H1 (cell line): Measurements from ENCODE around the gene NXPH4. TPM values are rescaled to one million over a fixed set of nuclear protein-coding genes. Genes with fewer than 3 reads are reported as not detected.

ENCODE experiments used
- SAP30 ChIP-seq: fragments of 300-600 bp; sonication (generic); IDR thresholded peaks from 2 replicates; pipeline ENCODE4 v1.7.1; 2012; ENCODE audit warnings: low read length, moderate library complexity, mild to moderate bottlenecking, inconsistent platforms; ENCODE audit not compliant: insufficient read depth, insufficient replicate concordance
- SP1 ChIP-seq: IDR thresholded peaks from 2 replicates; pipeline ENCODE4 v1.6.1; 2011; ENCODE audit warnings: low read depth, low read length
- TAF7 ChIP-seq: optimal IDR thresholded peaks from 2 replicates; pipeline ENCODE3; 2011; ENCODE audit warnings: low read depth, mild to moderate bottlenecking, inconsistent platforms, low read length, moderate library complexity, borderline replicate concordance
- polyA plus RNA-seq, 7 experiments: library from polyadenylated mRNA; depleted of rRNA in 3 of 7; stranded (reverse) in 5 of 7; unstranded in 2 of 7; fragments of >200 nt in 5 of 7; fragments of 200-250 nt in 2 of 7; gene quantifications; 1 replicate in 5 of 7; 2 replicates in 1 of 7; 4 replicates in 1 of 7; pipeline versions ENCODE4 v1.2.1 to v1.2.3, GENCODE V29; 2011 to 2013; ENCODE audit warnings: missing spikeins in 2 of 7, mixed read lengths in 2 of 7
- total RNA-seq: library from RNA; stranded (reverse); fragmentation: NEBNext Ultra II Directional; extraction: Animal tissue kit (Norgen Biotek cat#: 25700); gene quantifications from 2 replicates; pipeline ENCODE4 v1.2.1, GENCODE V29; 2021
- TF ChIP-seq, protein P1 (sequence below): IDR thresholded peaks from 2 replicates; pipeline ENCODE4 v1.6.1; 2012; ENCODE audit warnings: low read length, inconsistent platforms
- TF ChIP-seq, protein P2 (sequence below): IDR thresholded peaks from 2 replicates; pipeline ENCODE4 v1.6.1; 2011; ENCODE audit warnings: low read length, improper control_type of control experiment

Gene NXPH4
- total and polyA plus RNA-seq, 2 of the 8 experiments (the other 6 are each of a cell fraction or from before 2014, with no cell fraction given), result 0.92 to 1.7 TPM

DNA sequence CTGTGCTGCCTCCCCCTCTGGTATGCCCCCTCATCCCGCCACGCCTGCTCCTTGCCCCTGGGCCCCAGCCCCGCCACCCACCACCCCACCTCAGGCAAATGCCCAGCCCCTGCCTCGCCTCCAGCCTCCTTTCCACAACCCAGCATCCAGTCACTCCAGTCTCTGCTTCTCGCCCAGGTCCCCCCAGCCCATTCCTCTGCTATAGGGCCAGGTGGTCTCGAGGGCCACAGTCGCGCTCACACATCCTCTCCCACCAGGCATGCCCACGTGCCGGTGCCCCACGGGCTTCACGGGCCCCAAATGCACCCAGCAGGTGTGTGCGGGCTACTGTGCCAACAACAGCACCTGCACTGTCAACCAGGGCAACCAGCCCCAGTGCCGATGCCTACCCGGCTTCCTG is 6.1 kb upstream of the NXPH4 start (continued):
- TF ChIP-seq SP1, result no peak
- TF ChIP-seq, protein P1, sequence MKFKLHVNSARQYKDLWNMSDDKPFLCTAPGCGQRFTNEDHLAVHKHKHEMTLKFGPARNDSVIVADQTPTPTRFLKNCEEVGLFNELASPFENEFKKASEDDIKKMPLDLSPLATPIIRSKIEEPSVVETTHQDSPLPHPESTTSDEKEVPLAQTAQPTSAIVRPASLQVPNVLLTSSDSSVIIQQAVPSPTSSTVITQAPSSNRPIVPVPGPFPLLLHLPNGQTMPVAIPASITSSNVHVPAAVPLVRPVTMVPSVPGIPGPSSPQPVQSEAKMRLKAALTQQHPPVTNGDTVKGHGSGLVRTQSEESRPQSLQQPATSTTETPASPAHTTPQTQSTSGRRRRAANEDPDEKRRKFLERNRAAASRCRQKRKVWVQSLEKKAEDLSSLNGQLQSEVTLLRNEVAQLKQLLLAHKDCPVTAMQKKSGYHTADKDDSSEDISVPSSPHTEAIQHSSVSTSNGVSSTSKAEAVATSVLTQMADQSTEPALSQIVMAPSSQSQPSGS, result no peak
- no peak for TF ChIP-seq TAF7
- TF ChIP-seq, protein P2, sequence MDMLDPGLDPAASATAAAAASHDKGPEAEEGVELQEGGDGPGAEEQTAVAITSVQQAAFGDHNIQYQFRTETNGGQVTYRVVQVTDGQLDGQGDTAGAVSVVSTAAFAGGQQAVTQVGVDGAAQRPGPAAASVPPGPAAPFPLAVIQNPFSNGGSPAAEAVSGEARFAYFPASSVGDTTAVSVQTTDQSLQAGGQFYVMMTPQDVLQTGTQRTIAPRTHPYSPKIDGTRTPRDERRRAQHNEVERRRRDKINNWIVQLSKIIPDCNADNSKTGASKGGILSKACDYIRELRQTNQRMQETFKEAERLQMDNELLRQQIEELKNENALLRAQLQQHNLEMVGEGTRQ, result no peak
- TF ChIP-seq SAP30, result no peak
